Measurements from ENCODE around the gene EPB41. TPM values are rescaled to one million over a fixed set of nuclear protein-coding genes. Genes with fewer than 3 reads are reported as not detected.

The EPB41 gene
- total RNA-seq, 4 donors from 2014 or later: 110 to 183 (median 126) TPM

- H3K9me3 ChIP-seq: no peaks in the 10 kb centered on the region
- TF ChIP-seq CTCF (IDR thresholded peaks at IDR 0.05) (no peak), POLR2A (IDR thresholded peaks at IDR 0.05) (no peak)
- no peak overlapping the region for H3K27ac ChIP-seq
- H3K4me3 ChIP-seq: no peak overlapping the region
- peaks cover 0 to 29% (median 0%) of the 10 kb centered on the region in 4 donors for H3K4me1 ChIP-seq
- H3K27me3 ChIP-seq: no peaks in the 10 kb centered on the region
- peaks cover 0 to 74% (median 0%) of the 10 kb centered on the region in 3 donors for H3K36me3 ChIP-seq
- no peak for DNase-seq
These were observed 245.4 kb downstream of the EPB41 start for GRCh38 chr1:29159773-29160172.

GRCh38 chr1:29162025-29162424, 247.7 kb downstream of the EPB41 start:
- DNase-seq: no peak
- Histone ChIP-seq H3K9me3 (no peaks in the 10 kb centered on the region), H3K4me1 (peaks cover 0 to 43% (median 3%) of the 10 kb centered on the region in 4 donors), H3K4me3 (no peak overlapping the region), H3K27me3 (no peaks in the 10 kb centered on the region), H3K27ac (no peak overlapping the region), H3K36me3 (peaks cover 0 to 76% (median 0%) of the 10 kb centered on the region in 3 donors)
- no peak for TF ChIP-seq CTCF (IDR thresholded peaks at IDR 0.05)
- TF ChIP-seq POLR2A (IDR thresholded peaks at IDR 0.05): no peak

GRCh38 chr1:29162476-29163138, 248.2 kb downstream of the EPB41 start:
- TF ChIP-seq POLR2A (IDR thresholded peaks at IDR 0.05) (no peak), CTCF (IDR thresholded peaks at IDR 0.05) (no peak)
- no peaks in the 10 kb centered on the region for H3K9me3 ChIP-seq
- H3K27ac ChIP-seq: no peak overlapping the region
- H3K36me3 ChIP-seq: peaks cover 0 to 75% (median 0%) of the 10 kb centered on the region in 3 donors
- H3K4me1 ChIP-seq: peaks cover 0 to 43% (median 3%) of the 10 kb centered on the region in 4 donors
- no peak overlapping the region for H3K4me3 ChIP-seq
- no peak for DNase-seq
- H3K27me3 ChIP-seq: no peaks in the 10 kb centered on the region

GRCh38 chr1:29164588-29164987, 250.2 kb downstream of the EPB41 start:
- H3K4me3 ChIP-seq: no peak overlapping the region
- H3K36me3 ChIP-seq: peaks cover 0 to 55% (median 0%) of the 10 kb centered on the region in 3 donors
- no peaks in the 10 kb centered on the region for H3K9me3 ChIP-seq
- peaks cover 0 to 57% (median 3%) of the 10 kb centered on the region in 4 donors for H3K4me1 ChIP-seq
- H3K27me3 ChIP-seq: no peaks in the 10 kb centered on the region
- H3K27ac ChIP-seq: no peak overlapping the region
- no peak for DNase-seq
- TF ChIP-seq CTCF (IDR thresholded peaks at IDR 0.05) (no peak), POLR2A (IDR thresholded peaks at IDR 0.05) (no peak)

GRCh38 chr1:29166291-29166878, 252.0 kb downstream of the EPB41 start:
- Histone ChIP-seq H3K27ac (peak overlapping the region in 2 of 4 donors; percentile 46 to 59), H3K4me1 (peaks cover 0 to 73% (median 8%) of the 10 kb centered on the region in 4 donors), H3K27me3 (no peaks in the 10 kb centered on the region), H3K36me3 (peaks cover 0 to 45% (median 0%) of the 10 kb centered on the region in 3 donors), H3K9me3 (no peaks in the 10 kb centered on the region), H3K4me3 (no peak overlapping the region)
- peak in 1 of 3 donors; percentile 68 for DNase-seq
- no peak for TF ChIP-seq POLR2A (IDR thresholded peaks at IDR 0.05)
- no peak for TF ChIP-seq CTCF (IDR thresholded peaks at IDR 0.05)

Data from Peyer's patch (tissue), 4 donors.